HTERT RPE-1 (cell line): ENCODE measurements around the gene WWOX.
"Not testable (repeated sequence)": the region's sequence is repeated elsewhere in the genome, so short reads cannot be mapped to it uniquely, and the experiment has no call there.

Experiments
- in situ Hi-C: fragments of 300-500 bp; cut with MboI; formaldehyde crosslinking; loops from 4 replicates; pipeline ENCODE4 v1.14.3; 2020; ENCODE audit warnings: low sequenced_read_pairs

The WWOX gene

DNA sequence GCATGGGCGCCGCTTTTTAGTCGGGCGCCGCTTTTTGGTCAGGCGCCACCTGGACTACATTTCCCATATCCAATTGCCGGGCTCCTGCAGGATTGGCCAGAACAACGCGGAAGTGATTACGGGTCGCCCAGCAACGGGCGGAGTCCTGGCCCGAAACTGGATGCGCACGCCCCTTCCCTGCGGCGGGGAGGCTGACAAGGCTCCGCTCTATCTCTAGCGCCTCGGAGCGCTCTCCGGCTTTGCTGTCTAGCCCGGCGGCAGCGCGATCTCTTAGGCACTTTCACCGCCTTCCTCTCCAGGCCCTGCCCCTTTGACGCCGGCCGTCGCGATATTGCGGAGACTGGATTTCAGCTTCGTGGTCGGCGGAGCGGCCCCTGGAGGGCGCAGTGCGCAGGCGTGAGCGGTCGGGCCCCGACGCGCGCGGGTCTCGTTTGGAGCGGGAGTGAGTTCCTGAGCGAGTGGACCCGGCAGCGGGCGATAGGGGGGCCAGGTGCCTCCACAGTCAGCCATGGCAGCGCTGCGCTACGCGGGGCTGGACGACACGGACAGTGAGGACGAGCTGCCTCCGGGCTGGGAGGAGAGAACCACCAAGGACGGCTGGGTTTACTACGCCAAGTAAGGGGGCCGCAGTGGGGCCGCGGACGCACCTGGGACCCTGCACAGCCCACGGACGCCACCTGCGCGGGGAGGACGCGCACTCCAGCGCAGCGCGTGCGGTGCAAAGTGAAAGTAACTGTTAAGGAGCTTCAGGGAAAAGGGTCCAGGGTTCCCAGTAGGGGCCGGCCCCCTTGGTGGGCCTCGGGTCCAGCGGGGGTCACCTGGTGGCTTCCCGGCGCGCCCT, at the start of gene WWOX:
Gene WWOX (plus strand): TSS at position 384 of the 841 bp plus-strand sequence.
- in situ Hi-C loops = no loop called here

- in situ Hi-C loops = no loop called here
Observed at GRCh38 chr16:78050734-78051400, 48.6 kb upstream of the WWOX start.

DNA sequence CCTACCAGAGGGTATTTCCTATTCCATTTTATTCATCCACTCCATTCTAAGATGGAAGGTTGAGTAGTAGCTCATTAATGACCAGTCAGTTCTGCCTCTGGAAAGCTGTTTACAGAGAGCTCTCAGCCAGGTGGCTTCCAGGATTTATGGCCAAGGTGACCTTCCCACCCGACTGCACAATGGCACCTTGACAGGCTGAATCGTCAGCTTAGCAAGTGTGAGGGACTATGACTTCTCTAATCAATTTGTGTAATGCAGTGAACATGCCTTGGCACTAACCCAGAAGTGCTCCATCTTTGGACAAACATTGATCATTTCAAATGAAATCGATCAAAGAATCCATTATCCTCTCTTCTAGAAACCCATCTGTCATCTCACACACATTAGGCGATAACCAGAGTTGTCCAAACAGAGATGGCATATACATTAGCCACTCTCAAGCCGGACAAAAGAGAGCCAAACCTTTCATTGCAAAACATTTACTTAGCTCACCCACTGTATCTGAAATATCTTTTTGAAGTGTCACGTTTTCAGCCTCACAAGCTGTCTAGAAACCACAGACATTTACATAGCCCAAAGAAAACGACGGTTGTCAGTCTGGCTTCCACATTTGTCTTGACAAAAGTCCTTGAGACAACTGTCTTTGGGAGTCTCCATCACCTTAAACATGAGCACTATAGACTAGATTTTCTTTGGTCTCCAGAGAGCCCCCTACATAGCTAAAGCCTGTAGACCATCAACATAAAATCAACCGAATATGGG, 41.5 kb upstream of the WWOX start:
- in situ Hi-C loops = no loop called here

DNA sequence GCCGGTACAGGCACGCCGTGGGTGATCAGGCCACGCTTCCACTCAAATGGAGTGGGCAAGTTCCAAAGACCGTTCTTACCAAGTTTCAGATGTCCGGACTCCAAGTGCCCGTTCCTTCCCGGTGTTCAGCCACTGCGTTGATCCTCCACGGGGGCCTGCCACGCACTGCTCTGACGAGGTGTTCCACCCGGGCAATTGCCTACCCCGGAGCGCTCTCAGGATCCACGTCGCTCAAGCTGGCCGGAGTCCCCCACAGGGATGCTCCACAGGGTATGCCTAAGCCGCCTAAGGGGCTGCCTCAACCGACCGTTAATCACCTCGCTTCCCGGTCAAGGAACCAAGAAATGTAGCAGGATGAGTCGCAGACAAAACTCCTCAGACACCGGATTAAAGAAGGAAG, 39.6 kb upstream of the WWOX start:
- in situ Hi-C loops = not testable (repeated sequence)

DNA sequence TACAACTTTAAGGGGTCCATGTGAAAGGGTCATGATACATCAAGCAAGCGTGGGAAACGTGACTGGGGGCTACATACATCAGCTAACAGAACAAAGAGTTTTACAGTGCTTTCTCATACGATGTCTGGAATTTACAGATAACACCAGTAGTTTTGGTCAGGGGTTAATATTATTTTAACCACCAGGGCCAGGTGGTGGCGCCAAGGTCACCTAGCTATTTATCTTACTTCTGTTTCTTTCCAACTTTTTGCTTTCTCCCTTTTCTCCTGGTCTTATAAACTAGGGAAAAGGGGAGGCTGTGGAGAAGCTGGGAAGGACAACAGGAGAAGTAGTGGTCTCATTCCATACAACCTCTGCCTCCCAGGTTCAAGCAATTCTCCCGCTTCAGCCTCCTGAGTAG, 39.2 kb upstream of the WWOX start:
- in situ Hi-C loops = no loop called here

DNA sequence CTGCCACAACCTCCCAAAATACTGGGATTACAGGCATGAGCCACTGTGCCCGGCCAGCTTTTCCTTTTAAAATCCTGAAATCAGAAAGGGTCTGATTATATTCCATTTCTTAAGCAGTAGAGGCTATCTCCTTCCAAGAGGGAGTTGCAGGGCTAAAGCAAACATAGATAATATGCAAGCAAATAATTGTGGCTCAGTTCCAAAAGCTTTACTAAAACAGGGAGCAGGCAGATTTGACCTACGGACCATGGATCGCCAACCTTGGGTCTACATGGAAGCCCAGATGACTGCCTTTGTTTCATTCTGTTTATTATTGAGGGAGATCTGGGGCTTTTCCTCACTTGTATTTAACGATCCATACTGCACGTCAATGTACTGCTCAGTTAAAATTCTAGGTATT, 38.6 kb upstream of the WWOX start:
- in situ Hi-C loops = no loop called here

DNA sequence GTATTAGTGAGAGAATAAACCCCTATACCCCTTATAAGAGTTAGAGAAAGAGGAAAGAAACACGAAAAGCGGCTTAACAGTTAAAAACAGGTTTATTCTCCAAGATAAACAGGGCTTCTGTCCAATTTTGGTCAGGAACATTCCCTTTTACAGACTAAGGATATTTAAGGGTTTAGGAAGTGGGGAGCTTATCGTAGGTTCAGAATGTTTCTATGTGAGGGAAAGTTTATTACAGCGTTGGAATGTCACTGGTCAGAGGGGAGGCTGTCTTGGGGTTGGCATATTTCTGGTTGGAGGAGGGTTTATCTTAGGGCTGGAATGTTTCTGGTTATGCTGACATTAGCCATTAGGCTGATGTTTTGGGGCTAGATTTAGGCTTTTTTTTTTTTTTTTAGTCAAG, 34.1 kb upstream of the WWOX start:
- in situ Hi-C loops = no loop called here

DNA sequence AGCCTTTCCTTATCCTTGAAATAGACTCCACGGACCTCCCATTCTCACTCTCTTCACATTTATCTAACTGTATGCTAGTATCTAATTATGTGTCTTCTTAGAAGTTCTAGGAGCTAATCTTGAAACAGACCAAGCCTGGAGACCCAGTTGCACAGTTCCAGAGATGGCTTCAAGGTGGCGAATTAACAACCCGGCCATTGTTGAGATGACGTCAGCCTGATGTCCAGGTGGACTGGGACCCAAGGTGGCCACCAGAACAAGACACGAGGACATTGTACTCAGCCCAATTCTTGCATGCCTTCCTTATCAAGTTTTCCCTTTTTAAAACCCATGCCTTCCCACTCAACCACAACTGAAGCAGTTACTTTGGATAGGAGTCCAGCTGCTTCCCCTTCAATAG, 29.5 kb upstream of the WWOX start:
- in situ Hi-C loops = no loop called here

GRCh38 chr16:78072275-78072674, 27.2 kb upstream of the WWOX start:
- in situ Hi-C loops = no loop called here

DNA sequence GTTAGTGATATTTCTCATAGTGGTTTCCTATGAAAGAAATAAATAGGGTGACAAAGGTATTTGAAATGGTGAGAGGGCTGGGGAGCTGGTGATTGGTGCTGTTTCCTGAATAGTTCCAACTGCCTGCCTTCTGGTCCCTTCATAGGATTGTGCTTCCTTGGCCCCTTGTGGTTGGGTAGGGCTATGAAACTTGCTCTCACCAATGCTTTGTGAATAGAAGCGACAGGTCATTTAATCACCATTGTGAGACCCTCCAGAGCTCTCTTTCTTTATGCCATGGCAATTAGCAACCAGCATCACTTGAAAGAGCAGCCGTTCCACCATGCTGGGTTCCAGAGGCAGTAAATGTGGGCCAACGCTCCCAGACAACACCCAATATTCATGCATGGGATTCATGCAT, 23.7 kb upstream of the WWOX start:
- in situ Hi-C loops = no loop called here

GRCh38 chr16:78081341-78081740, 18.1 kb upstream of the WWOX start:
- in situ Hi-C loops = no loop called here

GRCh38 chr16:78091419-78091818, 8.0 kb upstream of the WWOX start:
- in situ Hi-C loops = no loop called here

DNA sequence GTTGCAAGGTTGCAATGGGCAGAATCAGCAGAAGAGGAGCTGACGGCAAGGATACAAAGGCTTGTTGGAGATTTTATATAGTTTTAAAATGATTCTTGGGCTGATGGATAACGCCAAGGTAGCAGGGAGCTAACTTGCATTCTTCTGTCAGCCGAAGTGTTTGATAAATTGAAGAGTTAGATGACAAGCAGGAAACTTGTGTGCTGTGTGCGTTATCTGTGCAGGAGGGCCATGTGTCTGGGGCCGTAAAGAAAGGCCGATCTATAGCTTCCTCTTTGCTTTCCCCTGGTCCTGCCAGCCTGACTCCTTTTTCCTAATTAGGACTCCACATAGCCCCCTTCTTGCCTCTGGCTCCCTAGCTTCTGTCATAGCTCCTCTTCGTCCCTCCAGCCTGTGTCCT, 6.7 kb upstream of the WWOX start:
- in situ Hi-C loops = no loop called here

- in situ Hi-C loops = no loop called here
Observed at GRCh38 chr16:78094166-78094565, 5.3 kb upstream of the WWOX start.

GRCh38 chr16:78094998-78095397, 4.5 kb upstream of the WWOX start:
- in situ Hi-C loops = no loop called here

GRCh38 chr16:78096386-78096785, 3.1 kb upstream of the WWOX start:
- in situ Hi-C loops = no loop called here

DNA sequence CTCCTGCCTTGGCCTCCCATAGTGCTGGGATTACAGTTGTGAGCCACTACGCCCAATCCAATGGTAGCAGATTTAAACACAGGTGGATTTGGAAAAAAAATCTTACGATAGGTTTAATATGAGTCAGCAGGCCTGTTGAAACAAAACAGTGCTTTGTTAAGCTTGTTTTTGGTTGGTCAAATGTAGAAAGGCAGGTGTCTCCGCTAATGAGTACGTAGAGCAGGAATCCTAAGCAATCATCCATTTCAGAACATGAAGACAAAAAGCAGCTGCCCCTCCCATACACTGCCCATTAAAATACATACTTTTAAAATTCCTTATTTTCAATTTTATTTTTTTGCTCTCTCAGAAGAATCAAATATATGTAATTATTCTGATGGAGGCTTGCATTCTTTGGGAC, 1.9 kb upstream of the WWOX start:
- in situ Hi-C loops = no loop called here

- in situ Hi-C loops = no loop called here
Observed at GRCh38 chr16:78098087-78098486, 1.4 kb upstream of the WWOX start.

GRCh38 chr16:78098595-78099270, 721 bp upstream of the WWOX start:
- in situ Hi-C loops = no loop called here

- in situ Hi-C loops = no loop called here
Observed at GRCh38 chr16:78100112-78100467, 636 bp downstream of the WWOX start.

GRCh38 chr16:78102122-78102660, 2.7 kb downstream of the WWOX start:
- in situ Hi-C loops = no loop called here
